ENCODE data around the gene LAYN.

Gene LAYN

DNA sequence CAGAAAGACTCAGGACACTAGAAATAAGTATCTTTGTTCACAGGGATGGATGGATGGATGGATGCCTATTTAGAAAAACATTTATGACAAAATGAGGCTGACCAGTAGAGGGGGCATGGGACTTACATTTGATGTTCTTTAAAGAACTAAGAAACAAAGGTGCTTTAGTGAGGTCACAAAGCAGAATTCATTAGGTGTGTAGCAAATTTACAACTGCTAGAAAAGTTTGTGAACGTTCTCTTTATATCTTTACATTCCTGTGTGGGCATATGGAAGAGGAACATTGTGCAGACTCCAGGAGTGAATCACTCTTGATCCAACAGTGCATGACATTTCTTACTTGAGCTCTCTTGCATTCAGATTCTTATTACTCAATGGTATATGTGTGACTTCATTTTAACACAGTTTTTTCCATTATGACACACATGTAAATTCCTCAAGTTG lies 45.9 kb downstream of the LAYN start:
- H3K27ac ChIP-seq = no peak overlapping the region
- TF ChIP-seq, protein P1, sequence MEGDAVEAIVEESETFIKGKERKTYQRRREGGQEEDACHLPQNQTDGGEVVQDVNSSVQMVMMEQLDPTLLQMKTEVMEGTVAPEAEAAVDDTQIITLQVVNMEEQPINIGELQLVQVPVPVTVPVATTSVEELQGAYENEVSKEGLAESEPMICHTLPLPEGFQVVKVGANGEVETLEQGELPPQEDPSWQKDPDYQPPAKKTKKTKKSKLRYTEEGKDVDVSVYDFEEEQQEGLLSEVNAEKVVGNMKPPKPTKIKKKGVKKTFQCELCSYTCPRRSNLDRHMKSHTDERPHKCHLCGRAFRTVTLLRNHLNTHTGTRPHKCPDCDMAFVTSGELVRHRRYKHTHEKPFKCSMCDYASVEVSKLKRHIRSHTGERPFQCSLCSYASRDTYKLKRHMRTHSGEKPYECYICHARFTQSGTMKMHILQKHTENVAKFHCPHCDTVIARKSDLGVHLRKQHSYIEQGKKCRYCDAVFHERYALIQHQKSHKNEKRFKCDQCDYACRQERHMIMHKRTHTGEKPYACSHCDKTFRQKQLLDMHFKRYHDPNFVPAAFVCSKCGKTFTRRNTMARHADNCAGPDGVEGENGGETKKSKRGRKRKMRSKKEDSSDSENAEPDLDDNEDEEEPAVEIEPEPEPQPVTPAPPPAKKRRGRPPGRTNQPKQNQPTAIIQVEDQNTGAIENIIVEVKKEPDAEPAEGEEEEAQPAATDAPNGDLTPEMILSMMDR (conservative IDR thresholded peaks at IDR 0.05) = peak; percentile 85

DNA sequence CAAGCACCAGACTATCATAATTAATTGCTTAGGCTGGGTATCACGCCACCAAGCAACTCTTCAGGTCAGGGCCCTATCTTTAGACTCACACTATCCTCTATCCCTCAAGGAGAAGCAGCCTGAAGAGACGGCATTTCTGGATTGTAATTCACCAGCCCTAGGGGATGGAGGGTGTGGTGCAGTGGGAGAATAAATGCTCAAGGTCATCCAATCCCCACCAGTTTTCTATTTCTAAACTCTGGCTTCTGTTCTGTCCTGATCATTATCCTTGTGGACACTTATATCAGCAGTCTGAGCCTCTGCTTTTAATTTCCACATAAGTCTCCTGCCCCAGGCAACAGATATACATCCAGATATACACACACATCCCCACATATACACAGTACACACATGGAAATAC lies 48.6 kb downstream of the LAYN start:
- TF ChIP-seq, protein P1 (conservative IDR thresholded peaks at IDR 0.05) = no peak
- no peak overlapping the region for H3K27ac ChIP-seq

DNA sequence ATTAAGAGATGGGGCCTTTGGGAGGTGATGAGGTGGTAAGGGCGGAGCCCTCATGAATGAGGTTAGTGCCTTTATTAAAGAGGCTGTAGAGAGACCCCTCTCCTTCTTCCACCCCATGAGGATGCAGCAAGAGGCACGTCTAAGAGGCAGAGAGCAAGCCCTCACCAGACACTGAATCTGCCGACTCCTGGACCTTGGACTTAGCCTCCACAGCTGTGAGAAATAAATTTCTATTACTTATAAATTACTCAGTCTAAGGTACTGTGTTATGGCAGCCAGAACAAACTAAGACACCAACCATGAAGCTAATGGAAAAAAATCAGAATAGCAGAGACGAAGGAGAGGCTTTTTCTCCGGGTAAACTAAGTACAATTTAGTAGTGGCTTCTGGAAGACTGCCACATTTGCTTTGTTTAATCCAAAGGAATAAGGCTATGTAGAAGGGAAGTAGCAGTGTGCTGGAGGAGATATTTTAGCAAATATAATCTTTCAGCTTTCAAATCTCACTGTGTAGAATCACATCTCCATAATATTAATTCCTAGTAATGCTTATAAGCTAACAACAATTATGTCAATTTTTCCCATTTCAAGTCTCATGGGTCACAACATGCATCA lies 49.5 kb downstream of the LAYN start:
- TF ChIP-seq, protein P1 (conservative IDR thresholded peaks at IDR 0.05) = no peak

DNA sequence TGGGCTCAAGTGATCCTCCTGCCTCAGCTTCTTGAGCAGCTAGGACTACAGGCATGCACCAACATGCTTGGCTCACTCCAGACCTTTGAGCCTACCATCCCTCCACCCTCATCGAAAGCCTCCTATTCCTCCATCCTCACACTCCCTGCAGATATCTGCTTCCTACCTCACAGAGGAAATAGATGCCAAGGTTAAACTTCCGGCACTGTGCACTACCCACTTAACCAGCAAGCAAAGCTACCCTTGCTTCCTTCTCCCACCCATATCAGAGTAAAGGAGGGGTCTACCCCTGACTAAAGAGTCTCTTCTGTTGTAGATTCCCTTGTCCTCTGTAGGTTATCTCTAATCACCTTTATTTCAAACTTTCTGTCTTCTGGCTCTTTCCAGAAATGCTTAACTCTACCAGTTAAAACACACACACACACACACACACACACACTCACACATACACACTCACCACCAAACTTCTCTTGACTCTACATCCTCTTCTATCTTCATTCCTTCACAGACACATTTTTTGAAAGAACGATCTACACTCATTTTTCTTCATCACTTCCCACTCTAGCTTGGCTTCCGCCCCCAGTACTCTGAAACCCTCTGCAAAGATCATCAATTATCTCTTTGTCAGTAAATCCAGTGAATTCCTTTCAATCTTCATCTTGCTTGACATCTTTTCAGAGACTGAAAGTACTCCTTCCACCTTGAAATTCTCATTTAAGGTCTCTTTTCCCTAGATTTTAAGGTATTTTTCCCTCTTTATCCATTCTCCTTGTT lies 50.9 kb downstream of the LAYN start:
- TF ChIP-seq, protein P1 (conservative IDR thresholded peaks at IDR 0.05) = no peak
- no peak overlapping the region for H3K27ac ChIP-seq

More for the DNA sequence above, 49.5 kb downstream of the LAYN start:
- no peak overlapping the region for H3K27ac ChIP-seq

DNA sequence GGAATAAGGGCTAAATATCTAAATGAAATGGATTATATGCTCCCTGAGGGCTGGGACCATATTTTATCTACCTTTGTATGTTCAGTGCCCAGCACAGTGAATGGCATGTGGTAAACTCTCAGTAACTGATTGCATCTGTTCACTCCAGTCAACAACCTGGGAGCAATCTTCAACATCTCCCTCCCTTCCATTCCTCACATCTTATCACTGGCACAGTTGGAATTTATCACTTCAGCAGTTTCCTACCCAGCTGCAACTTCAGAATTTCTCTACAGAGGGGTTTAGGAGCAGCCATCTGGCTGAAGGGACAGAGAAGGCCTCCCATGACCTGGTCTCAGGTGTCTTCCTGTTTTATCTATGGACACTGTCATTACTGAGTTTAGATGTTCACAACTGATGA lies 52.0 kb downstream of the LAYN start:
- no peak overlapping the region for H3K27ac ChIP-seq
- TF ChIP-seq, protein P1 (conservative IDR thresholded peaks at IDR 0.05) = no peak

DNA sequence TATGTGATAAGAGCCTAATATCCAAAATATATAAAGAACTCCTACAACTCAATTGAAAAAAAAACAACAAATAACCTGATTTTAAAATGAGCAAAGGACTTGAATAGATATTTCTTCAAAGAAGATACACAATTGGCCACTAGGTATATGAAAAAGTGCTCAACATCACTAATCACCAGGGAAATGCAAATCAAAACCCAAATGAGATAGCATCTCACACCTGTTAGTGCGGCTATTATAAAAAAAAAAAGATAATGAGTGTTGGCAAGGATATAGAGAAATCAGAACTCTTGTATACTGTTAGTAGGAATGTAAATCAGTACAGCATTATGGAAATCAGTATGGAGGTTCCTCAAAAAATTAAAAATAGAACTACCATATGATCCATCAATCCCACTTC lies 55.8 kb downstream of the LAYN start:
- TF ChIP-seq, protein P1 (conservative IDR thresholded peaks at IDR 0.05) = no peak
- no peak overlapping the region for H3K27ac ChIP-seq

DNA sequence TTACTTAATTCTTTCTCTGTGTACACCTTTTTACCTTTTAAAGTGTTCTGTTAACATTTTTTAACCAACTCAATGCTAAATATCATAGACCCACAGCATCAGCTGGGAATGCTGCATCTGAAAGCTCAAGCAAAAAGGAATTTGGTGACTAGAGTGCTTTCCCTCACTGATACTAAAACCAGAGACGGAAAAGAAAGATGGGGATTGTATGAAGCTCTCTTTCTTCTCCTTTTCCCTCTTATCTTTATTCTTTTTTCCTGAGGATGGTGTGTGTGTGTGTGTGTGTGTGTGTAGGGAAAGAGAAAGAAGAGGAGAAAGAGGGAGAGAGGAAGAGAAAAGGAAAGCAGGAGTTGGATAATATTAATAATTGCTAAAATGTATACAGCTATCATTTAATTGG lies 57.6 kb downstream of the LAYN start:
- TF ChIP-seq, protein P1 (conservative IDR thresholded peaks at IDR 0.05) = no peak

More for the DNA sequence above, 57.6 kb downstream of the LAYN start:
- H3K27ac ChIP-seq = no peak overlapping the region

Measured in VCaP (cell line).